ENCODE measurements around the gene ESR2.

- TF ChIP-seq CTCF (conservative IDR thresholded peaks at IDR 0.05 in 1 of 2, IDR thresholded peaks at IDR 0.05 in 1 of 2; ENCODE audit: extremely low read depth in 1 of 2, insufficient read depth in 1 of 2, low read depth in 1 of 2, low read length in 2 of 2) (no peak), EZH2 (IDR thresholded peaks at IDR 0.05; ENCODE audit: borderline replicate concordance, low read length) (no peak)
Observed at GRCh38 chr14:64198486-64198885, 95.7 kb downstream of the ESR2 start.

Data from mammary epithelial cell (primary cell).